CMK (cell line): Measurements from ENCODE around the gene ENDOU.

Experiments used
- DNase-seq: peaks from one replicate; pipeline ENCODE4 v3.0.0-alpha.2; 2010; ENCODE audit warnings: low read depth

ENDOU gene

DNA sequence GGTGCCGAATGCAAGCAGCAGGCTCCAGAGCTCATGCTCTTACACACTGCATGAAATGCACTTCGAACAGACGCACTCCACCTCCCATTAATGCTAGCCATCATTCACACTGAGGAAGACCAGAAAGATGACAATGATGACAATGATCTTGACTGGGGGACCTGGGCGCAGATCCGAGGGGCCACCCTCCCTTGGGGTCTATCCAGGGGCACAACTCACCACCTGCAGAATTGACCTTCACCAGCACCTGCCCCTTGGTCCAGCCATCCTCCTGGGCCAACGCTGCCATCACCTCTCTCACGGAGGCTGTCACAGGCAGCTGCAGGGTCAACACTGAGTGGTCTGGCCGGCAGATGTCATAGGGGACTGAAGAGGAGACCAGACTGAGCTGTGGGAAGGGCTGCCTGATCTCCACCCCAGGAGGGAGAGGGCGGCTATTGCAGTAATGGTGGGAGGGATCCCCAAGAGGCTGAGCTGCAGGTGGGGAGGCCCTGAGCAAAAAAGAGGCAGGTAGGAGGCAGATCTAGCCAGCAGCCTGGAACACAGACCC, 18.1 kb upstream of the ENDOU start:
- no peak for DNase-seq

DNA sequence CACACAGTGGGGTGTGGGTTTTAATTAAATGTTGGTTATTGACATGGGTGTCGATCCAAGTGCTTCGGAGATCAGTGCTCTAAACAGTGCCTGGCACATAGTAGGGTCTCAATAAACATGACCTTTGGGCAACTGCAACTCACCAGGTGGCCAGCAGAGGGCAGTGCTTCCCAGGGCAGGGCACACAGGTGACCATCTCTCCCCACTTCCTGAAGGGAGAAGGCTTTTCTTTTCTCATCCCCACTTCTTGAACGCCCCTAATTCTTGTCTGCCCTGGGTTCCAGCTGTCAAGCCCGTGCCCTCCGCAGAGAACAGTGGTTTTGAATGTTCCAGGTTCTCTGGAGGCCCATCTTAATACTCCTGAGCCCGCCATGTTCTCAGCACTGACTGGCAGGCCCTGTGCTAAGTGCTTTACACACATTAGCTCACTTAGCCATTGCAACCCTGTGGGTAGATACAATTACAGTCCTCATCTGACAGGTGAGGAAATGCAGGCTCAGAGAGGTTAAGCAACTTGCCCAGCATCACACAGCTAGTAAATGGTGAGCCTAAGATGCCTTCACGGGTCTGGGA, 17.0 kb upstream of the ENDOU start:
- no peak for DNase-seq

DNA sequence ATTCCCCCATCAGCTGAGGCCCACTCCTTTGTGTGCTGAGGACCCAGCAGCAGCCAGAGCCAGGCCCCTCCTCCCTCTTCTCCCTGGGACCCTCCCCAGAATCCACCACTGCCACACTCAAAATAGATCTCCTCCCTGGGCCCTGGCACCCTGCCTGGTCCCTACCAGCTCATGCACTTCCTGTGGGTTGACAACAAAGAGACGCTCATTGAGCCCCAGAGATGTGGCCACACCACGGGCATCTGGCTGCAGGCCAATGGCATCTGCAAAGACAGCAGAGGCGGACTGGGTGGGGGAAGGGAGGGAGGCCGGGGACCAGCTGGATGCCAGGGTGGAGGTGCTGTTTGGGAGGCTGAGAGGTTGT, 16.0 kb upstream of the ENDOU start:
- DNase-seq: no peak

DNA sequence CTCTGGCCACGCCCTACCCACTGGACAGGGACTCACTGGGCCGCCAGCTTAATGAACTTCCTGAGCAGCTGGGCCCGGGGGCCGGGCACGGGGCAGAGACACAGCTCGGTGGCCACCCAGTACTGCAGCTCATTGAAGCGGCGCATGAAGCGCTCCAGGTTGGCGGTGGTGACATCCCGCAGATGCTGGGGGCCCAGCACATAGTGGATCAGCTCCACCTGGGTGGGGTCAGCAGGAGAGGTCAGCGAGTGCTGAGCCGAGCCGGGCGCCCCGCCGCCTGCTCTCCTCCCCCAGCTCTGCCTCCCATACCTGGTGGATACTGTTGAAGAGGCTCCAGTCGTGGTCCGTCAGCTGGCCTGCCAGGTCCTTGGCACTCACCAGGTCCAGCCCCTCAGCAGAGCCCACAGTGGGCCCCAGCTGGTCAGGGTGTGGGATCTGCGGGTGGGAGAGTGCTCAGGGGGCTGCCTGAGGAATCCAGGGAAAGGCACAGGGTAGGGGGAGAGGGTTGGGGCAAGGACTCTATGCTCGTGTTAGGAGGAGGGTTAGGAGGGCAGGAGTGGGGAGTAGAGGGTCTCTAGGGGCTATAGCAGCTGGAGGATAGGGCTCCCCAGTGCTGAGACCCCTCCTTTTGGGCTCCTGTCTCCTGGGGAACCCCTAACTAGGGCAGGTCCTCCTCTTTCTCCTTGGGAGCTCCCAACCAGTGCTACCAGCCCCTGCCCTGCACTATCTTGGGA, 15.5 kb upstream of the ENDOU start:
- no peak for DNase-seq

DNA sequence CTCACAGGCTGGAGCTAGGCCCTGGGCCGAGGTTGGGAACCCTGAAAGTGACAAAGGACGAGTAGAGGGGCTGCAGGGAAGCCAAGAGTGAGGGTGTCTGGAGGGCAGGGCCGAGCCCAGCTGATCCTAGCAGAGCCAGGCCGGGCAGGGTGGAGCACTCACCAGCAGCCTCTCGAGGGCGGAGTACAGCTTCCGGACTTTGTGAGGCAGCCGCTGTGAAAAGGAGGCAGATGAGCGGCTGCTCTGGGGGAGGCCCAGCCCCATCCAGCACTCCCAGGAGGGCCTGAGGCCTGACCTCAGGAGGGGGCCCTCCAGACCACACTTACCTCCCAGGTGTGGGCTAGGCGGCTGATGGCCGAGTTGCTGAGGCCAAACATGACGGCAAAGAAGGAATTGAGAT, 14.7 kb upstream of the ENDOU start:
- no peak for DNase-seq

DNA sequence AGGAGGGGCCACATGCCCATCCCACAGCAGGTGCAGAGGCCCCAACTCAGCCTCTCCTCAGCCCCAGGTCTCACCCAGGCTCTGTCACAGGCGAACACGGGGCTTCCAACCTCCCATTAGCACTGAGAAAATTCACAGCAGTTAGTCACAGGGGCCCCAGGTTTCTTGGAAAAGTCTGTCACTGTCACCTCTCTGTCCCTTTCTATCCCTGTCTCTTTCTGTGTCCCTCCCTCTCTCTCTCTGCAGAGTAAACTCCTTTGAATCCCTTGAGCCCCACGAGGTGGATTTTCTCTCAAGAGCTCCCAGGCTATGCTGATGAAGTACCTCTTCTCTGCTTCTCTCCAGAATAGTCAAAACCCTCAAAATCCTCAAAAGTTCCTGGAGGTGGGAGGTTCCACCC, 14.0 kb upstream of the ENDOU start:
- no peak for DNase-seq

DNA sequence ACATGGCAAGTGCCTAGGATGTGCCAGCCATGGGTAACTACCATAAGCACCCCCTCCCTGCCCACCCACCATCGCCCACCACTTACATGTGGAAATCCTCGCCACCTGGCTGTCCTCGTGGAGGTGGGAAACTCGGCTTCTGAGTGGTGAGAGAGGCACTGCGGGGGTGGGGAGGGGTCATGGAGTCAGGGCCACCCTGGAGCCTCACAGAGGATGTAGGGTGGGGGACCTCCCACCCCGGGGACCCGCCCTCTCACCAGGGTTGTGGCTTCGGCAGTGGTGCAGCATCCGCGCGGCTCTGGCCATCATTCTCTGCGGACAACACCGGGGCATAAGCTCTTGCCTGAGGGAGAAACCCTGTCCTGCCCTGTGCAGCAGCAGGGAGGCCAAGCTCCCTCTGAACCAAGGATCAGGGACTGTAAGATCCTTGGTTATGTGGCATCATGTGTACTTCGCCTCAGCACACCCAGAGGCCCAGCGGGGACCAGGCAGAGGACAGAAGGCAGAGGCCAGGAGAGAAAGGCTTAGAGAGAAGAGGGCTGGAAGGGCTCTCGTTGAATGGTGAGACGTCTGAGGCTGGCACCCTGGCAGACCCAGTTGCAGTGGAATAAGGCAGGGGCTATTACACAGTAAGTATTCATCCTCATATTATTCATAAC, 12.8 kb upstream of the ENDOU start:
- no peak for DNase-seq

DNA sequence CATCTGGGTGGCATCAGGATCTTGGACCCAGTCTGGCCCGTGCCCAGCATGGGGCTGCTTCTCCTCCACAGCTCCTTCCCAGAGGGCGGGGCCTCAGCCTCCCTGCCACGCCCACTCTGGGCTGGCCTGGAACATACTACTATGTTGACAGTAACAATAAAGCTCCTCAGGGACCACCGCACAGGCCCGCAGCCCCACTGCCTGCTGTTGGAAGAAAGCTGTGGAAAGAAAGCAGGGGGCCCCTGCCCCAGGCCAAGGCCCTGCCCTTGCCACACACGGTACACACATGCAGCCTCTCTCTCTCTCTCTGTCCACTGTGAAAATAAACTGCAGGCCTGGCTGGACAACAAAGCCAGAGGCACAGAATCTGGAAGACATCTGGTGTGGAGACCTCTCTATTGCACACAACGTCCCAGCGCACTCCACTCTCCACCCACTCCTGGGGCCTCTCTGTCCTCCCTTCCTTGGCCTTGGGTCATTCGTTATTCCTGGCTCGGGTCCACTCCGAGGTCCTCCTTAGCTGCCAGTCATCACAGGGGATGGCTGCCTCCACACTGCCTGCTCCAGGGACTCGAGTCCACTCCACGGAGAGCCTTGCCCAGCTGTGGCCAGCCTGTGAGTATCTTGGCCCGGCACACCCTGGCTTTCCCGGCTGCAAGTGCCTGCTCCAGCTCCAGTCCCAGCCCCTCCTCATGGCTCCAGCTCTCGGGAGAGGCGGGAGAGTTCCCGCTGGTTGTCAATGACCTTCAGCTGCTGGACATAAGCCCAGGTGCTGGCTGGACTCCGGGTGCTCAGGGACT, 11.8 kb upstream of the ENDOU start:
- DNase-seq: no peak

DNA sequence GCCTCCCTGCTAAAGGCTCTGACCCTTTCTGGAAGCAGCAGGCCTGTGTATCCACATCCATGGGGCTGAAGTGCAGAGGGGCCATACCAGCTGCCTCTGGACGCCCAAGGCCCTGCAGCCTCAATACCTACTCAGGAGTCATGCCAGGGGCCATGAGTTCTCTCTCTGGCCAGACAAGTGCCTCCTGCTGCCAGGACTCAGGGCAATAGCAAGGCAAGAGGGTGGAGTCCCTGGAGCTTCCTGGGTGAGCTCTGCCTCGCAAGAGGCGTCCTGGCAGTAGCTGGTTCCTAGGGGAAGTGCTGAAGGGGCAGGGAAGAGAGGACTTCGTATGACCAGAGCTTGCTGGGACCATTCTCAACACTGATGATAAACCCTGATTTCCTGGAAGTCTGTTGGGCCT, 10.9 kb upstream of the ENDOU start:
- DNase-seq: no peak

DNA sequence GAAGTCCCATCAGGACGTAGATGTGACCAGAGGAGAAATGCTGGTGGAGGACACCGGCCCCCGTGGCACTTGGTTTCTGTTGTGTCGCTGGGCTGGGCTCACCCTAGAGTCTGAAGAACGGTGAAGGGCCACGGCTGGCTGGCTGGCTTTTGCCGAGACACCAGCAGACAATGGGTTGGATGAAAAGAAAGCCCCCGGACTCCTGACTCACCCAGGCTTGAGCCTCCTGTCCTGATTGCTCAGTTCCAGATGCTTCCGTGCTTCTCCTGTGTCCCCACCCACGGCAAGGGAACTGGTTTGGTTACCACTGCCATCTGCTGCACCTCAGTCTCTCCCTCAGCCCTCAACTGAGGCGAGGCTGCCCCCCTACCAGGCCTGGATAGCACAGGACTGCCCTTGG, 10.4 kb upstream of the ENDOU start:
- no peak for DNase-seq

DNA sequence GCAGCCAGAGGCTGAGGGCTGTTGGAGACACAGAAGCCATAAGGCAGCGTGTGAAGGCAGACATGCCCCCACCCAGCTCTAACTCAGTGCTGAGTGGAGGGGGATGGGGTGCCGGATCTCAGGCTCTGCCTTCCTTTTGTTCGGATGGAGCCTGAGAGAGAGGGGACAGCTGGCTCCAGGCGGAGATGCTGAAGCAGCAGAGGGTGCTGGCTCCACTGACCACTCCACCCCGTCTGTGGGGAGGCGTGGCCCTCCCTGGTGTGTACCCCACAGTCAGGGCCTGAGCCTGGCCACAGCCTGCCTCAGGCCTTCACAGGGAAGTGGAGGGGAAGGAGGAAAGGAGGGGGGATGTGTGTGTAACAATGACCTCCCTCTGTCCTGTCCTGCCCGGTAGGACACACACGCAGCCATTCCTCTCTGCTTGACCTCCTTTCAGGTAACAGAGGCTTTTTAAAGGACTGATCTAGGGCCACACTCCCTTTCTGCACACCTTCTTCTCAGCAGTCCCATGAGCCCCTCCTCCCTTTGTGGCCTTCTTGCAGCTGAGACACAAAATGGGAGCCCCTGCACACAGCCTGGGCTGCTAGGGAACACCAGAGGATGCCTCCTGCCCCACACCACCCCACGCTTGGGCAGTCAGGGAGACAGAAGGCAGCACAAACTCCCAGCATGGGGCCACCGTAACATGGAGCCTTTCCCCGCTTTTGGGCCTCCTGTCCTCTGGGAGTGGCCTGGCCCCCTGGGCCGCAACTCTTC, 9.6 kb upstream of the ENDOU start:
- no peak for DNase-seq

DNA sequence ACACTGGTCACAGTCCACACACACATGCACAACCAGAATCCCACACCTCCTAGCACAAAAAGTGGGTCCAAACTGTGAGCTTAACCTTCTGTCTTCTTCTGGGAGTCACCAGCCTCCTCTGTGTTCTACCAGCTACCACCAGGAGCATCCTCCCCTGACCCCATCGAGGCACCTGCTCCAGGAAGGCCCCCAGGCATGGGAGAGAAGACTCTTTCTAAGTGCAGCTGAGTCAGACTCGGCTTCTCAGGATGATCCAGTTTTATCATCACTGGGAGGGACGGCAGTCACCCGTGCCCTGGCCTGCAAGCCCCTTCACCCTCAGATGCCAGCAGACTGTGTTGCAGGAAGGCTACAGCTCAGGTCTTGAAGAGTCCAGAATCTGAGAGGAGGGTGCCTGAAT, 7.9 kb upstream of the ENDOU start:
- DNase-seq: no peak

DNA sequence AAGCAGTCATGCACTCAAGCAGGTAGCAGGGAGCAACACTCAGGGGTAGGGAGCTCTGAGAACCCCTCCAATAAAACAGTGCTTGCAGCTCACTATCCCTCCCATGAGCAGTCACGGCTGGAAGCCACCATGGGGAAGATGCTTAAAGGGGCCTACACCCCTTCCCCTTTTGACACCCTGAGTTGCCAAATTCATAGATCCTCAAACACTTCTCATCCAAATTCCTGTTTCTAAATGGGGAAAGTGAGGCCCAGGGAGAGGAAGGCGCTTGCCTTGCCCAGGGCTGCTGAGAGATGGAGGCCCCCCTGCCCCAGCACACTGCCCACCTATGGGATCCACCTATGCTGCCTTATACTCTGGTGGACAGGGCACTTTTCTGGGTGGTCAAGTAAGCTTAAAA, 7.2 kb upstream of the ENDOU start:
- DNase-seq: no peak

DNA sequence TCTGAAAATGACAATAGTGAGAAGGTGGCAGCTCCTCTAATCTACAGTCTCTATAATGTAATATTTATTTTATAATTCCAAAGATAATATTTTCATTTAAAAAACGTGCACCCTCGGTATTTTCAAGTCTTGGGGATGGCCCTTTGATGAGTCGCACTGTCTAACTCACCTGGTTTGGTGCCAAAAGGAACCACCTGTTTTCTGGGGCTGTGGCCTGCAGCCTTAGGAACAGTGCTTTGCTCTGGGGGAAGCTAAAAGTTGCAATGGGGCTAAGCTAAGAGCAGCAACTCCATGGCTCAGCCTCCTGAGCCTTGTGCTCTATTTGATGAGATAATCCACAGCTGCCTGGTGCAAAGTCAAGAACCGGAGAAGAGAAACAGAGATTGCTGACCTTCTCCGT, 6.4 kb upstream of the ENDOU start:
- no peak for DNase-seq

DNA sequence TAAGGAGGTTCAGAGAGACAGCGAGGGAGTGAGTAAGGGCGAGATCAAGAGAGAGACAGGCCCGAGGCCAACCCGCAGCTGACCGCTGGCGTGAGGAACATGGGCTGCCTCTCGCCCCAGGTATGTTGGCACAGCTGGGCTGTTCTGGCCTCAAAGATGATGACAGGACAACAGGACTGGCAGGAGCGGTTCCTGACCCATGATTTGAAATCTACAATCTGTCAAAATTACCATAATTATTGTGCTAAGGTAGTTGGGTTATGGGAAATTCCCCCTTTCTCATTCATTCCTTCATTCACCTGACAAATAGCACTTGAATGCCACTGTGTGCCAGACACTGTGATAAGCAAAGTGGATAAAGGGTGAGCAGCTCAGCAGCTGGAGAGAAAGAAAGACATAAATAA, 5.1 kb upstream of the ENDOU start:
- DNase-seq: no peak

DNA sequence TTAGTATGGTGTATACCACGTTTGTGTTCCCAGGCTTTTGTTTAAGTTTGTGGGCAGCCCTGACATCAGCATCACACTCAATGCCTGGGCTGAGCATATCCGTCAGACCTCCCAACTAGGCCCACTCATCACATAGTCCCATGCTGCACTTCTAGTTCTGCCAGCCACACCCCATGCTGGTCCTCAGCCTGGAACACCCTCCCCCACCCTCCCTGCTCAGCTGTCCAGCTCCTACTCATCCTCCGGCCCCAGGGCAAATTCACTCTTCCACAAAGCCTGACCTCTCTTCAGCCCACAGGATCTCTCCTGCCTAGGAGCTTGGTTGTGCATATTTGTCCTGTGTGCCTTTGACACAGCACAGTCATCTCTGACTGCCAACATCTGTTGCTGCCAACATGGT, 3.9 kb upstream of the ENDOU start:
- DNase-seq: no peak

DNA sequence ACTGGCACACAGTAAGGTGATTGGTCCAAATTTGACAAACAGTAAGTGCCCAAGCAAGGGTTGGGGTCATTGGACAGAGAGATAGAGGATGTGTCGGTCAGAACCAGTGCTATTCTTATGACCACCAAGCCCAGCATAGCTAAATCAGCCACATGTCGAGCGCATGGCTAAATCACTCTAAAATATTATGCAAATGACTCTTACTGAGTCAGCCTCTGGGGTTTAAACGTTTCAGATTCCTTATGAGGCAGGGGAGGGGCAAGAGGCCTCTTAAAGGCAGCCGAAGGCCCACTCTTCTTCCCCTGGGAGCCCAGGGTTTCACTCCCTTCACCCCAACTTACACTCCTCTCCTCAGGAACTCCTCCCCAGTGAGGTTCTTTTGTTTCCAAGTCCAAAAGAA, 603 bp upstream of the ENDOU start:
- DNase-seq: no peak

DNA sequence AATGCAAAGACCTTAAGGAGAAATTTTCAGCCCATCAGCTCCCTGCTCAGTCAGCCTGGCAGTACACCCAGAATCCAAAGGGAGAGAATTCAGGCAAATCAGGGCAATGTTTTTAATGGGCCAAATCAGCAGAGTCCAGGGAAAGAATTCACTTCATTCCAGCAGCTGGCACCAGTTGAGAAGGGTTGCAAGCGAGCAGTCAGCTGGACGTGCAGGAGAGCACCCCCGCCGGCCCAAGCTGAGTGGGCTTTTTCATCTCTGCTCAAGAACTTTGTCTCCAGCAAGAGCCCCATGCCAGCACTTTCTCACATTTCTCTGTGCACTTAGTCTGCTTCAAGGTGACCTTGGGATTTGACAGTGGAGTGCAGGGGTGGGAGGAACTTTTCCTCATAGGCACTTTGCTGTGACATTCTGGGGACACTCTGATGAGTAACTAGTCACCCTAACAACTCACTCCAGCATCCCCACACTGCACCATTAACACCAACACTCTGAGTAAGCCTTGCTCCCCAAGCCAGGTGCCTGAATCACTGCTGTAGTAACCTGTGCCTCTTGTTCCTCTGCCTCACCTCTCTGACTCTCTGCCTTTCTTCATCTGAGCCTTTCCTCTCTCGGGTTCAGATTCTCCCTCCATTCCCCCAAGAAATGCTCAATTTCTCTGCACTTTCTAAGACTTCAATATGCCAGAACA, 2.2 kb downstream of the ENDOU start:
- no peak for DNase-seq

DNA sequence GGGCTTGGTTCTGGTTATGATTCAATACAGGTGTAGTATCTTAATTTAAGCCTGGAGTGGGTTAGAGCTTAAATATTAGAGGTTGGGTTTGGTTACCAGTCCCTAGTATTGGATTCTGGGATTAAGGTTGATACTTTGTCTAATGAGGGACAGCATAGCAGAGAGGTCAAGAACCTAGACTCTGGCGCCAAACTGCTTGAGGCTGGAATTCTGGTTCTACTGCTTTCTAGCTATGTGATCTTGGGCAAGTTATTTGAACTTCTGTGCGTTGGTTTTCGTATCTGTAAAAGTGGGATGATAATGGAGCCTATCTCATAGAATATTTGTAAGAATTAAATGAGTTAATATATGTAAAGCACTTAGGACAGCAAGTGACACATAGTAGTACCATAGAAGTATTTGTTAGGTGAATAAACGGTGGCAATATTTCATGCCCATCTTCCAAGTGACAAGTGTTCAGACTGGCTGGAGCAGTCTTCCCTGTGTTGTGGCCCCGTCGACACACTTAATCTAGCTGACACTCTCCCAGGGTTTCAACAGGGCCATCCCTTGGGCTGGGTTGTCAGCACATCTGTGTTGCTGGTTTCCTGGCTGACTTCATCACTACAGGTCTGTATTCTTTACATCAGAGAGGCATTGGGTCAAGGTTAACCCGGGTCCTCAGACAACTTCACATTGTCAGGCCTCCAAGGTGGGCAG, 3.0 kb downstream of the ENDOU start:
- no peak for DNase-seq

DNA sequence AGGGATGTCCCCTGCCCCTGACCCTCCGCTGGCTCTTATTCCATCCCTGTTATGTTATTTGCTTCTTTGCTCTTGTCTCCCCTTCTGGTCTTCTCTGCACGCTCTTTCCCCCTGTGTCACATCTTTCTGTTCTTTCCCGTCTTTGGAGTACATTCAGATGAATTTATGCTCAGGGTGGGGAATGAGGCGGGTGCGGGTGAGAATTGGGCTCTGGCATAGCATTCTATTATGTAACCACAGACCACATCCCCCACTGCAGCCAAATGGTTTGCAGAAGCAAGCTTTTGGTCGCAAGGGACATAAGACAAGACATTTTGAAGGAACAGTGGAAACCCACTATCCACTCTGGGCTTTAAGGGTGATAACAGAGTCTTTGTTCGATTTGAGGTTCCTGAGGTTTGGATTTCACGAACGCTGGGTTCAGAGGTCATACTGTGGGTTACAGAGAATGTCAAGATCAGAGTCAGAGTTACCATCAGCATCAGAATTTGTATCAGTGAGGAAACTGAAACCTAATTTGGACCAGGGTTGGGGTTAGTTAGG, 3.8 kb downstream of the ENDOU start:
- DNase-seq: no peak
